GM12878 (cell line): ENCODE data around the gene SERPINH1. TPM values are rescaled to one million over a fixed set of nuclear protein-coding genes. Genes with fewer than 3 reads are reported as not detected.

Experiments
- ATAC-seq: fragments of 200-7000 bp; cut with Tn5 transposase; 3 replicates; pipeline ENCODE4 v1.9.1; 2020; ENCODE audit warnings: mild to moderate bottlenecking, moderate library complexity
- BruUV-seq: library from RNA; stranded (reverse); fragments of 400-500 nt; replicated peaks from 2 replicates; lab custom pipeline; 2021; lab: Mats Ljungman, UMichigan
- CTCF ChIA-PET: fragments of 300-600 bp; sonication (Branson Sonifier 250); formaldehyde crosslinking; extraction: SDS; loops from one replicate; lab custom pipeline; 2021; ENCODE audit warnings: inconsistent platforms; lab: Yijun Ruan, JAX
- POLR2A ChIA-PET: fragments of 350-600 bp; formaldehyde crosslinking; extraction: SDS; loops from one replicate; lab custom pipeline; 2021; ENCODE audit warnings: inconsistent platforms; lab: Charles Lee
- RAD21 ChIA-PET: fragments of 300-600 bp; sonication (Branson Sonifier 250); formaldehyde crosslinking; loops from one replicate; lab custom pipeline; 2023; ENCODE audit warnings: antibody characterized with exemption; ENCODE audit not compliant: unreplicated experiment; lab: Charles Lee
- SMC1A ChIA-PET: fragments of 300-600 bp; sonication (Branson Sonifier 250); formaldehyde crosslinking; loops from one replicate; lab custom pipeline; 2023; ENCODE audit not compliant: unreplicated experiment, uncharacterized antibody; lab: Charles Lee
- DNase-seq: peaks from one replicate; pipeline ENCODE4 v3.0.0-alpha.2; 2011; ENCODE audit warnings: low read depth, low spot score
- FAIRE-seq: peaks from 3 replicates; lab custom pipeline; 2011; peaks lifted over from hg19 to GRCh38; lab: Jason Lieb, UNC
- H2AFZ ChIP-seq: 2 replicates; pipeline ENCODE4 v1.6.0; 2011; ENCODE audit warnings: low read depth, low read length, control low read depth; ENCODE audit not compliant: control insufficient read depth
- H3K27ac ChIP-seq: 2 replicates; pipeline ENCODE4 v1.5.1; 2011; ENCODE audit warnings: control low read depth; ENCODE audit not compliant: control insufficient read depth, insufficient read depth
- H3K27me3 ChIP-seq, 2 experiments: replicated peaks in 1 of 2; 2 replicates each; pipeline versions ENCODE4 v1.6.0 to v1.6.1; 2011; ENCODE audit warnings: low read length in 1 of 2; ENCODE audit not compliant: control insufficient read depth in 2 of 2, insufficient read depth in 2 of 2
- H3K36me3 ChIP-seq, 2 experiments: 2 replicates each; pipeline ENCODE4 v1.5.1; 2011; ENCODE audit warnings: low read length in 1 of 2; ENCODE audit not compliant: control insufficient read depth in 2 of 2, insufficient read depth in 2 of 2
- H3K4me1 ChIP-seq: 2 replicates; pipeline ENCODE4 v1.6.1; 2011; ENCODE audit warnings: mild to moderate bottlenecking, low read length, moderate library complexity, mixed read lengths; ENCODE audit not compliant: control insufficient read depth, insufficient read depth
- H3K4me2 ChIP-seq: 2 replicates; pipeline ENCODE4 v1.6.0; 2011; ENCODE audit warnings: control low read depth; ENCODE audit not compliant: control insufficient read depth, insufficient read depth
- H3K4me3 ChIP-seq: fragments of 200-600 bp; sonication (generic); 2 replicates; pipeline ENCODE4 v1.5.1; 2016
- H3K79me2 ChIP-seq: 2 replicates; pipeline ENCODE4 v1.6.0; 2011; ENCODE audit warnings: low read length; ENCODE audit not compliant: control insufficient read depth, insufficient read depth
- H3K9ac ChIP-seq: 2 replicates; pipeline ENCODE4 v1.8.0; 2011; ENCODE audit warnings: low read length, control low read depth, mixed read lengths; ENCODE audit not compliant: control insufficient read depth, insufficient read depth
- H3K9me3 ChIP-seq: replicated peaks from 3 replicates; pipeline ENCODE4 v1.5.1; 2011; ENCODE audit warnings: mild to moderate bottlenecking, low read length; ENCODE audit not compliant: control insufficient read depth, insufficient read depth
- H4K20me1 ChIP-seq: 2 replicates; pipeline ENCODE4 v1.6.0; 2011; ENCODE audit not compliant: control insufficient read depth, insufficient read depth
- MXI1 ChIP-seq: fragments of 150-350 bp; IDR thresholded peaks from 2 replicates; pipeline ENCODE4 v1.6.1; 2011; ENCODE audit warnings: low read depth, mild to moderate bottlenecking, inconsistent platforms, low read length, improper control_type of control experiment
- NFXL1 ChIP-seq: fragments of 450-650 bp; IDR thresholded peaks from 2 replicates; pipeline ENCODE4 v1.6.1; 2017; ENCODE audit warnings: antibody characterized with exemption, mild to moderate bottlenecking, borderline replicate concordance
- PAX5 ChIP-seq: IDR thresholded peaks from 2 replicates; pipeline ENCODE4 v1.6.1; 2011; ENCODE audit warnings: low read depth, low read length, borderline replicate concordance
- RELB ChIP-seq: fragments of 450-650 bp; IDR thresholded peaks from 2 replicates; pipeline ENCODE4 v1.6.1; 2017; ENCODE audit warnings: low read depth, mild to moderate bottlenecking, moderate library complexity
- RFX5 ChIP-seq: IDR thresholded peaks from 2 replicates; pipeline ENCODE4 v1.6.1; 2011; ENCODE audit warnings: low read depth, low read length, improper control_type of control experiment
- SMAD1 ChIP-seq: fragments of 450-650 bp; IDR thresholded peaks from 2 replicates; pipeline ENCODE4 v1.6.1; 2018; ENCODE audit warnings: mild to moderate bottlenecking, low read depth; ENCODE audit not compliant: partially characterized antibody
- SMC3 ChIP-seq: IDR thresholded peaks from 2 replicates; pipeline ENCODE4 v1.6.1; 2011; ENCODE audit warnings: low read length, improper control_type of control experiment, borderline replicate concordance
- SREBF1 ChIP-seq: IDR thresholded peaks from 2 replicates; pipeline ENCODE4 v1.6.1; 2012; ENCODE audit warnings: mild to moderate bottlenecking, low read length
- YBX1 ChIP-seq: fragments of 450-650 bp; IDR thresholded peaks from 2 replicates; pipeline ENCODE4 v1.6.1; 2016; ENCODE audit warnings: antibody characterized with exemption
- ZNF384 ChIP-seq: IDR thresholded peaks from 2 replicates; pipeline ENCODE4 v1.6.1; 2012; ENCODE audit warnings: low read depth, mild to moderate bottlenecking, low read length, improper control_type of control experiment, borderline replicate concordance
- ZZZ3 ChIP-seq: IDR thresholded peaks from 2 replicates; pipeline ENCODE4 v1.6.1; 2011; ENCODE audit warnings: low read depth; ENCODE audit not compliant: control insufficient read depth, insufficient read length
- WGBS: methylation state at CpG from one replicate; pipeline ENCODE4 v1.1.6; 2016; ENCODE audit warnings: low lambda C conversion rate; ENCODE audit not compliant: insufficient replicate concordance, insufficient coverage; ENCODE audit errors: missing lambda C conversion rate; 5-methylcytosine and 5-hydroxymethylcytosine counted together
- in situ Hi-C: fragments of 300-500 bp; cut with MboI; formaldehyde crosslinking; loops from 9 replicates; pipeline ENCODE4 v1.14.3; 2018; ENCODE audit warnings: mixed read lengths
- intact Hi-C: fragments of 100-400 bp; cut with micrococcal nuclease; formaldehyde crosslinking; loops from one replicate; pipeline ENCODE4 v1.14.2; 2022; ENCODE audit not compliant: unreplicated experiment
- polyA plus RNA-seq, 11 experiments: library from polyadenylated mRNA; depleted of rRNA in 4 of 11; unstranded in 6 of 11; stranded (reverse) in 5 of 11; fragments of >200 nt; fragmentation: Nextera tagmentation in 4 of 11; fragmentation: Illumina TruSeq in 1 of 11; extraction: Ambion mirVana in 4 of 11; extraction: Trizol in 1 of 11; gene quantifications; 1 replicate in 1 of 11; 2 replicates in 10 of 11; pipeline versions ENCODE4 v1.2.1 to v1.2.3, GENCODE V29; 2011 to 2016; ENCODE audit warnings: inconsistent platforms in 2 of 11, missing spikeins in 2 of 11, low read depth in 1 of 11
- total RNA-seq, 4 experiments: library from RNA; depleted of rRNA in 3 of 4; stranded (reverse); fragments of >200 nt in 3 of 4; fragmentation: Illumina TruSeq in 1 of 4; extraction: Trizol in 1 of 4; gene quantifications; 2 replicates each; pipeline versions ENCODE4 v1.2.1 to v1.2.3, GENCODE V29; 2013 to 2021
- TF ChIP-seq, protein P1 (sequence below): fragments of 450-650 bp; IDR thresholded peaks from 2 replicates; pipeline ENCODE4 v1.6.1; 2014; ENCODE audit warnings: mild to moderate bottlenecking
- TF ChIP-seq, protein P2 (sequence below): fragments of 450-650 bp; IDR thresholded peaks from 2 replicates; pipeline ENCODE4 v1.6.1; 2017; ENCODE audit warnings: mild to moderate bottlenecking
- TF ChIP-seq, protein P3 (sequence below): IDR thresholded peaks from 2 replicates; pipeline ENCODE4 v1.6.1; 2012; ENCODE audit warnings: low read depth, low read length, improper control_type of control experiment

The SERPINH1 gene
- total and polyA plus RNA-seq, 10 of the 15 experiments (the other 5 are each of a cell fraction or from before 2014, with no cell fraction given): 0.34 to 19.8 (median 13.7) TPM

DNA sequence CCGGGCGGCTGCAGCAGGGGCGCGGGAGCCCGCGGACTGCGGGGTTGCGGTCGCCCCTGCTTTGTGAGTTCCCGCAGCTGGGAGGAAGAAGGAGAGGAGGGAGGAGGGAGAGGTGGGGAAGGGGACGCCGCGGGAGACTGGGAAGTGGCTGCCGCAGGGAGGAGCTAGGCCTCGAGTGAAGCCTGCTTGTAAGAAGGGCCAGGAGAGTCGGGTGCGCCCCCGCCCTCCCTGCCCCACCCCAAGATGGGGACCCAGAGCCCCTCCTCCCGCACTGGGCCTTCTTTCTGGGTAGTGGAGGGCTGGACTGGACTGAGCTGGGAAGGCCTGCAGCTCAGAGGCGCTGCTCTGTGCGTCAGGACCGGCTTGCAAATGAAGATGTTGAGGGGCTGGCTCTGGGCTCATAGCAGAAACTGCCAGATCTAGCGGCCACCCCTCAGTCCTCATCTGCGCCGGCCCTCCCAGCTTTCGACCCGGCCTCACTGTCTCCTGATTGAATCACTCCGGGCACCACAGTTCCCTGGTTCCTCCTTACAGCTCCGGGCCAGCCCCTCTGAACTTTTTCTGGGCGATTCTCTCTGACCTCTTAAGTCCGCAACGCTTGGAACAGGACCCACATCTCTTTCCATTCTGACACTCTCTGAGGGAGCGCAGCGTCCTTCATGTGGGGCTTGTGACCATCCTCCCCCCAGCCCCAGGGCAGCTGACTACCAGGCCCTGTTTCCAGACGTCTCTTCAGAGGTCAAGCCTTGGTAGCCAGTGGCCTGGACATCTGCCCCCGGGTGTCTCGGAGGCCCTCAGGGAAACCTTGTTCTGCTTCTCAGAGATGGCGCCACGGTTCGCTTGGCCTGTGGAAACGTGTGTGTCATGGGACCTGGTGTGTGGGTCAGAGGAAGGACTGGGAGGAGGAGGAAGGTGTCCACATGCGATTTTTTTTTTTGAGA, 21.9 kb downstream of the SERPINH1 start:
- ATAC-seq (peak; percentile 54), FAIRE-seq (no peak), DNase-seq (no peak)
- Histone ChIP-seq H3K9me3 (no peaks in the 10 kb centered on the region), H3K27ac (no peak overlapping the region), H3K79me2 (no peaks in the 10 kb centered on the region), H4K20me1 (no peaks in the 10 kb centered on the region), H3K4me3 (peak overlapping the region; percentile 66), H3K4me1 (peaks cover 9% of the 10 kb centered on the region; the same call in 1 of the 2 replicates), H3K9ac (peak overlapping the region; percentile 78), H3K4me2 (peak overlapping the region; percentile 95), H3K36me3 (no peaks in the 10 kb centered on the region), H2AFZ (peak overlapping the region; percentile 95), H3K27me3 (no peaks in the 10 kb centered on the region)
- ChIA-PET POLR2A (no interaction called here), CTCF (interaction anchor here (0.6 to 2.5 kb wide), 2 partner anchors 11 to 835 kb away, joined by 4 to 5 read pairs; no protein-coding TSS in a partner anchor), SMC1A (interaction anchor here (1.4 kb wide), 1 partner anchor 9 kb away, joined by 4 read pairs; no protein-coding TSS in a partner anchor), RAD21 (interaction anchor here (0.7 kb wide), 1 partner anchor 21 kb away, joined by 5 read pairs; no protein-coding TSS in a partner anchor)
- intact Hi-C loops (no loop called here), in situ Hi-C loops (no loop called here)
- 28% methylated on average over 37 of the region's 42 CpGs for WGBS
- TF ChIP-seq RFX5: no peak
- no peak for TF ChIP-seq RELB
- TF ChIP-seq ZNF384: no peak
- TF ChIP-seq, protein P1, sequence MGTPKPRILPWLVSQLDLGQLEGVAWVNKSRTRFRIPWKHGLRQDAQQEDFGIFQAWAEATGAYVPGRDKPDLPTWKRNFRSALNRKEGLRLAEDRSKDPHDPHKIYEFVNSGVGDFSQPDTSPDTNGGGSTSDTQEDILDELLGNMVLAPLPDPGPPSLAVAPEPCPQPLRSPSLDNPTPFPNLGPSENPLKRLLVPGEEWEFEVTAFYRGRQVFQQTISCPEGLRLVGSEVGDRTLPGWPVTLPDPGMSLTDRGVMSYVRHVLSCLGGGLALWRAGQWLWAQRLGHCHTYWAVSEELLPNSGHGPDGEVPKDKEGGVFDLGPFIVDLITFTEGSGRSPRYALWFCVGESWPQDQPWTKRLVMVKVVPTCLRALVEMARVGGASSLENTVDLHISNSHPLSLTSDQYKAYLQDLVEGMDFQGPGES: no peak
- TF ChIP-seq NFXL1: no peak
- TF ChIP-seq SMAD1: no peak
- TF ChIP-seq, protein P2, sequence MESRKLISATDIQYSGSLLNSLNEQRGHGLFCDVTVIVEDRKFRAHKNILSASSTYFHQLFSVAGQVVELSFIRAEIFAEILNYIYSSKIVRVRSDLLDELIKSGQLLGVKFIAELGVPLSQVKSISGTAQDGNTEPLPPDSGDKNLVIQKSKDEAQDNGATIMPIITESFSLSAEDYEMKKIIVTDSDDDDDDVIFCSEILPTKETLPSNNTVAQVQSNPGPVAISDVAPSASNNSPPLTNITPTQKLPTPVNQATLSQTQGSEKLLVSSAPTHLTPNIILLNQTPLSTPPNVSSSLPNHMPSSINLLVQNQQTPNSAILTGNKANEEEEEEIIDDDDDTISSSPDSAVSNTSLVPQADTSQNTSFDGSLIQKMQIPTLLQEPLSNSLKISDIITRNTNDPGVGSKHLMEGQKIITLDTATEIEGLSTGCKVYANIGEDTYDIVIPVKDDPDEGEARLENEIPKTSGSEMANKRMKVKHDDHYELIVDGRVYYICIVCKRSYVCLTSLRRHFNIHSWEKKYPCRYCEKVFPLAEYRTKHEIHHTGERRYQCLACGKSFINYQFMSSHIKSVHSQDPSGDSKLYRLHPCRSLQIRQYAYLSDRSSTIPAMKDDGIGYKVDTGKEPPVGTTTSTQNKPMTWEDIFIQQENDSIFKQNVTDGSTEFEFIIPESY: no peak
- no peak for TF ChIP-seq SMC3
- no peak for TF ChIP-seq MXI1
- no peak for TF ChIP-seq SREBF1
- TF ChIP-seq ZZZ3: no peak
- TF ChIP-seq, protein P3, sequence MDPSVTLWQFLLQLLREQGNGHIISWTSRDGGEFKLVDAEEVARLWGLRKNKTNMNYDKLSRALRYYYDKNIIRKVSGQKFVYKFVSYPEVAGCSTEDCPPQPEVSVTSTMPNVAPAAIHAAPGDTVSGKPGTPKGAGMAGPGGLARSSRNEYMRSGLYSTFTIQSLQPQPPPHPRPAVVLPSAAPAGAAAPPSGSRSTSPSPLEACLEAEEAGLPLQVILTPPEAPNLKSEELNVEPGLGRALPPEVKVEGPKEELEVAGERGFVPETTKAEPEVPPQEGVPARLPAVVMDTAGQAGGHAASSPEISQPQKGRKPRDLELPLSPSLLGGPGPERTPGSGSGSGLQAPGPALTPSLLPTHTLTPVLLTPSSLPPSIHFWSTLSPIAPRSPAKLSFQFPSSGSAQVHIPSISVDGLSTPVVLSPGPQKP: no peak
- TF ChIP-seq YBX1: no peak
- TF ChIP-seq PAX5: no peak
- no TSS peak for BruUV-seq
